Fibroblast of lung (primary cell): Measurements from ENCODE around the gene DGKQ.

Experiments
- CTCF ChIP-seq, 2 donors: IDR thresholded peaks in 1 of 2; conservative IDR thresholded peaks in 1 of 2; 1 replicate in 1 of 2; 2 replicates in 1 of 2; pipeline ENCODE4 v1.5.1; 2011 to 2012; ENCODE audit warnings: low read length in 2 of 2, control low read depth in 1 of 2, inconsistent platforms in 1 of 2, low read depth in 1 of 2, mild to moderate bottlenecking in 1 of 2
- EZH2 ChIP-seq: IDR thresholded peaks from 2 replicates; pipeline ENCODE4 v1.5.1; 2012; ENCODE audit warnings: low read length, control low read depth, mild to moderate bottlenecking; ENCODE audit errors: missing control alignments

GRCh38 chr4:958696-959337 lies 14.6 kb downstream of the DGKQ start:
- TF ChIP-seq EZH2, result no peak
- TF ChIP-seq CTCF (conservative IDR thresholded peaks at IDR 0.05 in 1 of 2, IDR thresholded peaks at IDR 0.05 in 1 of 2; ENCODE audit: low read depth in 1 of 2, low read length in 2 of 2), result no peak
